OCI-LY3 (cell line): ENCODE results near the gene NPHP3.

Experiments used
- EZH2phosphoT487 ChIP-seq: fragments of 200-600 bp; shearing (Covaris generic); IDR thresholded peaks from 2 replicates; pipeline ENCODE4 v1.6.1; 2018; ENCODE audit warnings: antibody characterized with exemption, mixed run types, low read depth
- TF ChIP-seq, protein P1 (sequence below): fragments of 200-600, 300-600 bp; sonication (generic); IDR thresholded peaks from 2 replicates; pipeline ENCODE4 v1.5.1; 2014; ENCODE audit warnings: antibody characterized with exemption, low read length, low read depth

DNA sequence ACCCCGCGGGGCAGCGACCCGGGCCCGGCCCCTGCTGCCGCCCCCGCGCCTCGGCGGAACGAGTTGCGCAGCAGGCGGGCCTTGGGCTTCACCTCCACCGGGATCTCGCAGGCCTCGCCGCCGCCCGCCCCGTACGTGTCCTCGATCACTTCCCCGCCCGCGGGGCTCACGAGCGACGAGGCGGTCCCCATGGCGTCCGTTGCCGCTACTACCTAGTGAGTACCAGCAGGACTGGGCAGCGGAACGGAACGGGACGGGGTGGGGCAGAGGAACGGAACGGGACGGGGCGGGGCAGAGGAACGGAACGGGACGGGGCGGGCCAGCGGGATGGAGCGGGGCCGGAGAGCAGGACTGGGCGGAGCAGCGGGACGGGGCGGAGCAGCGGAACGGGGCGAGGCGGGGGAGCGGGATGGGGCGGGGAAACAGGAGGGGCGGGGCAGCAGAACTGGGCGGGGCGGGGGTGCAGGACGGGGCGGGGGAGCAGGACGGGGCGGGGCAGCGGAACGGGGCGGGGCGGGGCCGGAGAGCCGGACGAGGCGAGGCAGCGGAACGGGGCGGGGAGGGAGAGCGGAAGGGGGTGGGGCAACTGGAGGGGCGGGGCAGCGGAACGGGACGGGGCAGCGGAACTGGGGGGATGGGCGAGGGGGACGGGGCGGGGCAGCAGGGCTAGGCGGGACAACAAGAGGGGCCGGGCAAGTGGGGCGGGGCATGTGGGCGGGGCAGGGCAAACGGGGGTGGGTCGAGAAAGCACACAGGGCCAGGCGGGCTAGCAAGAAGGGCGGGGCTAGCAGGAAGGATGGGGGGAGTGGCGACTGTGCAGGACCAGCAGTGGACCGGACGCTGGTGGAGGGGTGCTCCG lies at the start of gene NPHP3:
- TF ChIP-seq, protein P1, sequence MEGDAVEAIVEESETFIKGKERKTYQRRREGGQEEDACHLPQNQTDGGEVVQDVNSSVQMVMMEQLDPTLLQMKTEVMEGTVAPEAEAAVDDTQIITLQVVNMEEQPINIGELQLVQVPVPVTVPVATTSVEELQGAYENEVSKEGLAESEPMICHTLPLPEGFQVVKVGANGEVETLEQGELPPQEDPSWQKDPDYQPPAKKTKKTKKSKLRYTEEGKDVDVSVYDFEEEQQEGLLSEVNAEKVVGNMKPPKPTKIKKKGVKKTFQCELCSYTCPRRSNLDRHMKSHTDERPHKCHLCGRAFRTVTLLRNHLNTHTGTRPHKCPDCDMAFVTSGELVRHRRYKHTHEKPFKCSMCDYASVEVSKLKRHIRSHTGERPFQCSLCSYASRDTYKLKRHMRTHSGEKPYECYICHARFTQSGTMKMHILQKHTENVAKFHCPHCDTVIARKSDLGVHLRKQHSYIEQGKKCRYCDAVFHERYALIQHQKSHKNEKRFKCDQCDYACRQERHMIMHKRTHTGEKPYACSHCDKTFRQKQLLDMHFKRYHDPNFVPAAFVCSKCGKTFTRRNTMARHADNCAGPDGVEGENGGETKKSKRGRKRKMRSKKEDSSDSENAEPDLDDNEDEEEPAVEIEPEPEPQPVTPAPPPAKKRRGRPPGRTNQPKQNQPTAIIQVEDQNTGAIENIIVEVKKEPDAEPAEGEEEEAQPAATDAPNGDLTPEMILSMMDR = no peak
- no peak for TF ChIP-seq EZH2phosphoT487
